GM12878 (cell line): ENCODE results near the gene BAZ1B. TPM values are rescaled to one million over a fixed set of nuclear protein-coding genes. Genes with fewer than 3 reads are reported as not detected.

Experiments
- CHD1 ChIP-seq: IDR thresholded peaks from 2 replicates; pipeline ENCODE4 v1.6.1; 2012; ENCODE audit warnings: low read depth, low read length, improper control_type of control experiment
- CHD2 ChIP-seq: IDR thresholded peaks from 2 replicates; pipeline ENCODE4 v1.6.1; 2011; ENCODE audit warnings: low read depth, low read length, improper control_type of control experiment, borderline replicate concordance
- CHD4 ChIP-seq: fragments of 200-600 bp; sonication (generic); IDR thresholded peaks from 2 replicates; pipeline ENCODE4 v1.6.1; 2016; ENCODE audit warnings: mild to moderate bottlenecking
- GATAD2B ChIP-seq: fragments of 450-650 bp; conservative IDR thresholded peaks from 2 replicates; pipeline ENCODE4 v1.6.1; 2017; ENCODE audit warnings: low read depth, mild to moderate bottlenecking, moderate library complexity
- HCFC1 ChIP-seq: fragments of 150-350 bp; IDR thresholded peaks from 2 replicates; pipeline ENCODE4 v1.6.1; 2014; ENCODE audit warnings: low read length
- KAT2A ChIP-seq: conservative IDR thresholded peaks from 2 replicates; pipeline ENCODE4 v1.6.1; 2011; ENCODE audit warnings: low read depth, low read length; ENCODE audit not compliant: control insufficient read depth
- KDM1A ChIP-seq: fragments of 200-600 bp; sonication (generic); IDR thresholded peaks from 2 replicates; pipeline ENCODE4 v1.6.1; 2016; ENCODE audit warnings: borderline replicate concordance
- MTA3 ChIP-seq: IDR thresholded peaks from 2 replicates; pipeline ENCODE4 v1.6.1; 2012; ENCODE audit warnings: low read length, inconsistent platforms, borderline replicate concordance
- MYC ChIP-seq: IDR thresholded peaks from 2 replicates; pipeline ENCODE4 v1.6.1; 2011; ENCODE audit warnings: mild to moderate bottlenecking, low read length, moderate library complexity, inconsistent platforms; ENCODE audit not compliant: insufficient read depth, insufficient replicate concordance, insufficient read length, severe bottlenecking
- NBN ChIP-seq: fragments of 450-650 bp; IDR thresholded peaks from 2 replicates; pipeline ENCODE4 v1.6.1; 2016
- NFIC ChIP-seq: IDR thresholded peaks from 2 replicates; pipeline ENCODE4 v1.6.1; 2012; ENCODE audit warnings: low read depth, mild to moderate bottlenecking, inconsistent platforms, low read length, moderate library complexity
- NR2F1 ChIP-seq: fragments of 450-650 bp; conservative IDR thresholded peaks from 2 replicates; pipeline ENCODE4 v1.6.1; 2017; ENCODE audit warnings: mild to moderate bottlenecking
- RAD51 ChIP-seq: fragments of 450-650 bp; IDR thresholded peaks from 2 replicates; pipeline ENCODE4 v1.6.1; 2016; ENCODE audit warnings: moderate library complexity, mild to moderate bottlenecking, inconsistent platforms
- RFX5 ChIP-seq: IDR thresholded peaks from 2 replicates; pipeline ENCODE4 v1.6.1; 2011; ENCODE audit warnings: low read depth, low read length, improper control_type of control experiment
- SREBF2 ChIP-seq: IDR thresholded peaks from 2 replicates; pipeline ENCODE4 v1.6.1; 2012; ENCODE audit warnings: mild to moderate bottlenecking, low read length
- STAT1 ChIP-seq: fragments of 450-650 bp; conservative IDR thresholded peaks from 2 replicates; pipeline ENCODE4 v1.6.1; 2014; ENCODE audit warnings: antibody characterized with exemption, mild to moderate bottlenecking
- TAF1 ChIP-seq: IDR thresholded peaks from 2 replicates; pipeline ENCODE4 v1.6.1; 2011; ENCODE audit warnings: mild to moderate bottlenecking, low read depth, low read length, borderline replicate concordance
- USF2 ChIP-seq: IDR thresholded peaks from 2 replicates; pipeline ENCODE4 v1.6.1; 2011; ENCODE audit warnings: low read depth, low read length, improper control_type of control experiment, borderline replicate concordance
- YBX1 ChIP-seq: fragments of 450-650 bp; IDR thresholded peaks from 2 replicates; pipeline ENCODE4 v1.6.1; 2016; ENCODE audit warnings: antibody characterized with exemption
- YY1 ChIP-seq: IDR thresholded peaks from 2 replicates; pipeline ENCODE4 v1.6.1; 2011; ENCODE audit warnings: low read depth, mild to moderate bottlenecking, low read length
- ZBTB40 ChIP-seq: fragments of 450-650 bp; IDR thresholded peaks from 2 replicates; pipeline ENCODE4 v1.6.1; 2016; ENCODE audit warnings: mild to moderate bottlenecking, moderate library complexity, borderline replicate concordance
- ZNF384 ChIP-seq: IDR thresholded peaks from 2 replicates; pipeline ENCODE4 v1.6.1; 2012; ENCODE audit warnings: low read depth, mild to moderate bottlenecking, low read length, improper control_type of control experiment, borderline replicate concordance
- polyA plus RNA-seq, 11 experiments: library from polyadenylated mRNA; depleted of rRNA in 4 of 11; unstranded in 6 of 11; stranded (reverse) in 5 of 11; fragments of >200 nt; fragmentation: Nextera tagmentation in 4 of 11; fragmentation: Illumina TruSeq in 1 of 11; extraction: Ambion mirVana in 4 of 11; extraction: Trizol in 1 of 11; gene quantifications; 1 replicate in 1 of 11; 2 replicates in 10 of 11; pipeline versions ENCODE4 v1.2.1 to v1.2.3, GENCODE V29; 2011 to 2016; ENCODE audit warnings: inconsistent platforms in 2 of 11, missing spikeins in 2 of 11, low read depth in 1 of 11
- total RNA-seq, 4 experiments: library from RNA; depleted of rRNA in 3 of 4; stranded (reverse); fragments of >200 nt in 3 of 4; fragmentation: Illumina TruSeq in 1 of 4; extraction: Trizol in 1 of 4; gene quantifications; 2 replicates each; pipeline versions ENCODE4 v1.2.1 to v1.2.3, GENCODE V29; 2013 to 2021
- TF ChIP-seq, protein P1 (sequence below): fragments of 450-650 bp; IDR thresholded peaks from 2 replicates; pipeline ENCODE4 v1.6.1; 2018; ENCODE audit warnings: mild to moderate bottlenecking, low read depth, moderate library complexity; ENCODE audit not compliant: partially characterized antibody

The BAZ1B gene
- total and polyA plus RNA-seq, 10 of the 15 experiments (the other 5 are each of a cell fraction or from before 2014, with no cell fraction given): 14.0 to 77.4 (median 36.2) TPM

DNA sequence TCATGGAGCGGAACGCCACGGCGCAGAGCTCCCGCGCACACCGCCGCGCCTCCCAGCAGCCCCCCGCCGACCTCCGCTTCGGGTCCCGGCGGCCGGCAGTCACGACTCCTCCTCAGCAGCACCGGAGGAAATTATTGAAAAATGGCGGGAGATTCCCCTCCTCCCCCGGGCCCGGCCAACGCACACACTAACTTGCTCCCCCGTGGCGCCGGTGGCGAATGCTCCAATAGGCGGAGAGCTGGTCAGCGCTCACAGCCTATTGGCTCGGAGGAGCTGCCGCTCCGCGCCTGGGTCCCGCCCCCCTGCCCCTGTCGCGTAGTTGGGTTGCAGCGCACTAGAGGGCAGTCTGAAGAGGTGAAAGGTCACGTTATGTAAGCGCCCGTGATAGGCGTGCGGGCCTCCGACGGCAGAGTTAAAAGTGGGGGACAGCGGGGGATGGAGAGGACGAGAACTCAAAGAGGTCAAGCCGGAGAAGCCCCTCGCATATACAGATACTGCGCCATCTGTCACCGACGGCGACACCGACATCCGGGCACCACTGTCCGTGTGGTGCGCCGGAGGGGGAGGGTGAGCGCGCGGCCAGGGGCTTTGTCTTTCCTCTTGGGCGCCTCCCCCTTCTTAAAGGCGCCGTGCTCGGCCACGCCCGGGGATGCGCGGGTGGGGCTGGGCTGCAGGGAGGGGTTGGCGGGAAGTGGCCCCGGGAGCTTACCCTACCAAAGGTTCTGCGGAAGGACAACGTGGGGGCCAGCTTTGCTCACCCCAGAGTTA, at the start of gene BAZ1B (continued):
- TF ChIP-seq GATAD2B: 0 out of 2 replicates have a peak, but pooled peaks have one; percentile 47
- TF ChIP-seq STAT1: 0 out of 2 replicates have a peak, but pooled peaks have one; percentile 45
- TF ChIP-seq NR2F1: peak; percentile 100
- peak; percentile 98 for TF ChIP-seq NBN
- no peak for TF ChIP-seq MTA3
- peak; percentile 97 for TF ChIP-seq CHD2
- no peak for TF ChIP-seq KAT2A
- peak; percentile 79; the same call in 1 of the 2 replicates for TF ChIP-seq TAF1
- no peak for TF ChIP-seq KDM1A
- TF ChIP-seq, protein P1, sequence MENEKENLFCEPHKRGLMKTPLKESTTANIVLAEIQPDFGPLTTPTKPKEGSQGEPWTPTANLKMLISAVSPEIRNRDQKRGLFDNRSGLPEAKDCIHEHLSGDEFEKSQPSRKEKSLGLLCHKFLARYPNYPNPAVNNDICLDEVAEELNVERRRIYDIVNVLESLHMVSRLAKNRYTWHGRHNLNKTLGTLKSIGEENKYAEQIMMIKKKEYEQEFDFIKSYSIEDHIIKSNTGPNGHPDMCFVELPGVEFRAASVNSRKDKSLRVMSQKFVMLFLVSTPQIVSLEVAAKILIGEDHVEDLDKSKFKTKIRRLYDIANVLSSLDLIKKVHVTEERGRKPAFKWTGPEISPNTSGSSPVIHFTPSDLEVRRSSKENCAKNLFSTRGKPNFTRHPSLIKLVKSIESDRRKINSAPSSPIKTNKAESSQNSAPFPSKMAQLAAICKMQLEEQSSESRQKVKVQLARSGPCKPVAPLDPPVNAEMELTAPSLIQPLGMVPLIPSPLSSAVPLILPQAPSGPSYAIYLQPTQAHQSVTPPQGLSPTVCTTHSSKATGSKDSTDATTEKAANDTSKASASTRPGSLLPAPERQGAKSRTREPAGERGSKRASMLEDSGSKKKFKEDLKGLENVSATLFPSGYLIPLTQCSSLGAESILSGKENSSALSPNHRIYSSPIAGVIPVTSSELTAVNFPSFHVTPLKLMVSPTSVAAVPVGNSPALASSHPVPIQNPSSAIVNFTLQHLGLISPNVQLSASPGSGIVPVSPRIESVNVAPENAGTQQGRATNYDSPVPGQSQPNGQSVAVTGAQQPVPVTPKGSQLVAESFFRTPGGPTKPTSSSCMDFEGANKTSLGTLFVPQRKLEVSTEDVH: peak; percentile 97
- no peak; the same call in 1 of the 2 replicates for TF ChIP-seq RAD51
- no peak for TF ChIP-seq ZNF384
- TF ChIP-seq SREBF2: no peak
- TF ChIP-seq NFIC: no peak
- TF ChIP-seq YBX1: no peak
- peak; percentile 58 for TF ChIP-seq HCFC1
- TF ChIP-seq MYC: peak; percentile 80
- no peak for TF ChIP-seq USF2
- TF ChIP-seq CHD1: no peak
- no peak for TF ChIP-seq CHD4
- no peak for TF ChIP-seq RFX5
- TF ChIP-seq ZBTB40: peak; percentile 13; the same call in 1 of the 2 replicates
- peak; percentile 88 for TF ChIP-seq YY1
